ENCODE measurements around the gene AP2A1.
"Not testable (repeated sequence)": the region's sequence is repeated elsewhere in the genome, so short reads cannot be mapped to it uniquely, and the experiment has no call there.

Gene AP2A1

DNA sequence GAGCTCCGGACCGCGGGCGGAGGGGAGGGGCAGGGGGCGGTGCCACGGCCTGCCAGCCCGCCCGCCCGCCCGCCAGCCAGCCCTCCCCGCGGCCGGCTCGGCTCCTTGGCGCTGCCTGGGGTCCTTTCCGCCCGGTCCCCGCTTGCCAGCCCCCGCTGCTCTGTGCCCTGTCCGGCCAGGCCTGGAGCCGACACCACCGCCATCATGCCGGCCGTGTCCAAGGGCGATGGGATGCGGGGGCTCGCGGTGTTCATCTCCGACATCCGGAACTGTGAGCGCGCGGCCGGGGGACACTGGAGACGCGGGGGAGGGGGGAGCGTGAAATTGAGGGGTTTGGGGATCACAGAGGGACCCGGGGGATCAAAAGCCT lies at the start of gene AP2A1:
Gene AP2A1 (plus strand): TSS at position 72 of the 370 bp plus-strand sequence. CDS start 133 bp downstream, at position 205.
- DNase-seq, result no peak

DNA sequence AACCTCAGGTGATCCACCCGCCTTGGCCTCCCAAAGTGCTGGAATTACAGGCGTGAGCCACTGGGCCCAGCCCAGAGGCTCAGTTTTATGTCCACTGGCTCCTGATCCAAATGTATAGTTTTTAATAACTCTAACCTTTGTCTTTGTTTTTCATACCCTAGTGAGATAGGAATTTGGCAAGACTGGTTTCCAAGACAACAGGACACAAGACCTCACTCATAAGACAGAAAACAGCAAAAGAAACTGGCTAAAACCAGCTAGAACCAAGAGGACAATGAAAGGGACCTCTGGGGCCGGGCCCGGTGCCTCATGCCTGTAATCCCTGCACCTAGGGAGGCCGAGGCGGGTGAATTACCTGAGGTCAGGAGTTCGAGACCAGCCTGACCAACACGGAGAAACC lies 48.3 kb upstream of the AP2A1 start:
- no peak for DNase-seq

DNA sequence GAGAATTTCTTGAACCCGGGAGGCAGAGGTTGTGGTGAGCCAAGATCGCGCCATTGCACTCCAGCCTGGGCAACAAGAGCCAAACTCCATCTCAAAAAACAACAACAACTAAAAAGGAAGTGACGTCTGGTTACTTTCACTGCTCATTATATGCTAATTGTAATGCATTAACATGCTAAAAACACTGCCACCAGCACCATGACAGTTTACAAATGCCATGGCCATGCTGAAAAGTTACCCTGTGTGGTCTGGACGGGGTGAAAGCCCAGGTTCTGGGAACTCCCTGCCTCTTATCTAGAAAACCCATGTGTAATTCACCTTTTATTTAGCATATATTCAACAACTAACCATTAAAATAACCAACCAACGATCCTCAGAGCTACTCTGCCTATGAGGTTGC lies 47.8 kb upstream of the AP2A1 start:
- DNase-seq, result no peak

GRCh38 chr19:49719420-49719819 lies 47.4 kb upstream of the AP2A1 start:
- DNase-seq, result not testable (repeated sequence)

GRCh38 chr19:49727217-49728030 lies 39.4 kb upstream of the AP2A1 start:
- no peak for DNase-seq

DNA sequence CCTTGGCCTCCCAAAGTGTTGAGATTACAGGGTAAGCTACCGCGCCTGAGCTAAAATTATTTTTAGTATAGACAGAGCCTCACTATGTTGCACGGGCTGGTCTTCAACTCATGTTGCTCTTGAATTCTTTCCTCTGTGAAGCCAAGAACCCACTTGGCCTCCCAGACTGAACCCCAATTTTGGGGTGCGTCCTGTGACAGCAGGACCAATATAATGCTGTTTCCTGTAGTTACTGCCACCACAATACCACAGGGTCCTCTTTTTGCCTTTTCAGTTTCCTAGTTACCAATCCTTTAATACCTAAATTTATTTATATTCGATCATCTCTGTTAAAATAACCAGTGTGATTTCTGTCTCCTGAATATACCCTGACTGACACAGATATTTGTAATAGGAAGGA lies 36.6 kb upstream of the AP2A1 start:
- no peak for DNase-seq

DNA sequence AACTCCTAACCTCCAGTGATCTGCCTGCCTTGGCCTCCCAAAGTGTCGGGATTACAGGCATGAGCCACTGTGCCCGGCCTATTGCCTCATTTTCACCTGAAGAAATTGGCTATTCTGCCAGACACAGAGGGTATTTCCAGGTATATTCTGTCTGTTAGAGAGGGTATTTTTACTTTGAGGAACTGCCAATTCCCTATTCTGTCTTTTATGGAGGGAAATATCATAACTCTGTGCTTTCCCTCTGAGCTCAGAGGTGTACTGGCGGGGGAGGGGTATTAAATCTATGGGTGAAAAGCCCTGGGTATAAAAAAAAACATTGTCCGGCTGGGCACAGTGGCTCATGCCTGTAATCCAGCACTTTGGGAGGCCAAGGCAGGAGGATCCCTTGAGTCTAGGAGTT lies 28.5 kb upstream of the AP2A1 start:
- DNase-seq, result no peak

DNA sequence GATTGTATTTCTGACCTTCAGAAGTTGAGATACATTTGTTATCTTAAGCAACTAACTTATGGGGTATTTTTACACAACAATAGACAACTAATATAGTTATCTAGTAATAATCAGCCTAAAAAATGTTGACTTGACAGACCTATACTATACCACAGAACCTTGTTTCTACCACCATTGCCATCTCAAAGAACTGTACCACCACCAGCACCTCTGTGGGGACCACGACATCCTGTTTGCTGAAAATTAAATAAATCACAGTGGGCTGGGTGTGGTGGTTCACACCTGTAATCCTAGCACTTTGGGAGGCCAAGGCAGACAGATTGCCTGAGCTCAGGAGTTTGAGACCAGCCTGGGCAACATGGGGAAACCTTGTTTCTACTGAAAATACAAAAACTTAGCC lies 27.7 kb upstream of the AP2A1 start:
- DNase-seq, result no peak

DNA sequence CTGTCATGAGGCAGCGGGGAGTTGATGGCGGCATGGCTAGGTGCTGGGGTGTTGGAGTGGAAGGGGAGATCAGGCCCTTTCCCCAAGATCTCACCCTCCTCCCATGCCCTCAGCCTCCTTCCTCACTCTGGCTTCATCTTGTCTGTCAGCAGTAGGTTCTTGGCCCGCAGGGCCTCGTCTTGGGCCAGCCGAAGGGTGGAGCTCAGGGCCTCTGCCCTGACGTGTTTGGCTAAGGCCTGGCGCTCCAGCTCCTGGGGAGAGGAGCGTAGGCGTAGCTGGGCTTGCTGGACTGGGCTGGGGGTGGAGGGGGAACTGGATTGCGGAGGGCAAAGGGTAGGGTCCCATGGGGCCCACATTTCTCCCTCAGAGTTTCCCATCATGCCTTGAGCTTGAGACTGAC lies 26.9 kb upstream of the AP2A1 start:
- no peak for DNase-seq

- DNase-seq, result no peak
Observed at GRCh38 chr19:49741210-49741844, 25.5 kb upstream of the AP2A1 start.

GRCh38 chr19:49744946-49745381 lies 21.8 kb upstream of the AP2A1 start:
- no peak for DNase-seq

DNA sequence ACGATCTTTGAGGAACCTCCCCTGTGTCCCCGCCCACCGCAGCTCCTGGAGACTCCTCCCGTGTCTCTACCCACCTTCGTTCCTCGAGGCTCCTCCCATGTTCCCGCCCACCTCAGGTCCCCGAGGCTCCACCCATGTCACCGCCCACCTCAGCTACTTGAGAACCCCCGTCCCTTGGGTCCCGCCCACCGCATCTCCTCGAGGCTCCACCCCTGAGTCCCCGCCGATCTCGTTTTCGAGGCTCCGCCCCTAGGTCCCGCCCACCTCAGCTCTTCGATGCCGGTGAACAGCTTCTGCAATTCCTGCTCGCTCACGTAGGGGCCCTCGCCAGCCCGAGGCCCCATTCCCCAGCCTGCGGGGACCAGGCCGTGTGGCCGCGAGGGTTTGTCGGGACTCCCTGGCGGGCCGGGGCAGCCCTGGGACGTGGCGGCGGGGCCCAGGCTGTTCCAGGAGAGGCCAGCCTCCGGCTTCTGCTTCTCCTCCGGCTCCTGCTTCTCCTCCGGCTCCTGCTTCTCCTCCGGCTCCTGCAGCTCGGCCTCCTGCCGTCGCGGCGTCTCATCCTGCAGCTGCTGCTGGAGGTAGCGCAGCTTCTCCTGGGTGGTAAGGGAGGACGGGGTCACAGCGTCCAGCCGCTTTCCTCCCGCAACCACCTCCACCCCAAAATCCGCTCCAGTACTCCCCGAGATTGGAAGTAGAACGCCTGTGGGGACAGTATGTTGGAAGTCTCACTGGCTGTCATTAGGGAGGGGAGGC lies 20.4 kb upstream of the AP2A1 start:
- no peak for DNase-seq

GRCh38 chr19:49749055-49749716 lies 17.6 kb upstream of the AP2A1 start:
- DNase-seq, result no peak

GRCh38 chr19:49749771-49750170 lies 17.0 kb upstream of the AP2A1 start:
- DNase-seq, result no peak

DNA sequence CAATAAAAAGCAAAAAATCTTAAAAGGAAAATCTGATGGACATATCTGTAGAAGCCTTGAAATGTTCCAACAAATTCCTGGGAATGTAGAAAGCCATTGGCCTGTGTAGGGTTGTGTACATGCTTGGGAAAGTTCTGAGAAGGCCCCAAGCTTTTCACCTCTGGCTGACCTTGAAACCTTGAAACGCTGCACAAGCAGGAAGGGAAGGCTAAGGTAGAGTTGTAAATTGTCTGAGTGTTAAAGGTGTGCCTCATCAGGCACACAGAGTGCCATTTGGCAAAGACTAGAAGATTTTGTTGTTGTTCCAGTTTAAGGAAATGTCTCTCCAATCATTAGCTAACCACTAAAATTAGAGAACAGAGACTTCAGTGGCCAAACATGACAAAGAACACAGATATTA lies 14.1 kb upstream of the AP2A1 start:
- DNase-seq, result no peak

GRCh38 chr19:49755956-49756355 lies 10.8 kb upstream of the AP2A1 start:
- DNase-seq, result no peak

DNA sequence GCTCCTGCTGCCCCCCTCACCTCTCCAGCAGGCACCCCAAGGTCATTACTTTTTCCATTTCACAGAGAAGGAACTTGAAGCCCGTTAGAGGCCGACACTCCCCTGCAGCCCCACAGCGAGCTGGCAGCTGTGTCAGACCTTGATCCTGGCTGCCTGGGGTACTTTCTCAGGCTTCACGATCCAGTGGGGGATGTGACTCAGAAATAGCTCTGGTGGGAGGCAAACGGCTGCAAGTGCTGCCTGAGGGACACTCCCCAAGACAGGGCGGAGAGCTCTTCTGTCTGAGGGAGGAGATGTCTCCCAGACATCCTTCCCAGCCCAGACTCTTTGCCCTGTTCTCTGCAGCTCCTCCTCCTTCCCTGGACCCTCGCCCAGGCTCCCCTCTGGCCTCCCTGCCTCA lies 8.5 kb upstream of the AP2A1 start:
- DNase-seq, result no peak

- no peak for DNase-seq
Observed at GRCh38 chr19:49761249-49761624, 5.6 kb upstream of the AP2A1 start.

GRCh38 chr19:49761625-49762311 lies 5.0 kb upstream of the AP2A1 start:
- DNase-seq, result no peak

DNA sequence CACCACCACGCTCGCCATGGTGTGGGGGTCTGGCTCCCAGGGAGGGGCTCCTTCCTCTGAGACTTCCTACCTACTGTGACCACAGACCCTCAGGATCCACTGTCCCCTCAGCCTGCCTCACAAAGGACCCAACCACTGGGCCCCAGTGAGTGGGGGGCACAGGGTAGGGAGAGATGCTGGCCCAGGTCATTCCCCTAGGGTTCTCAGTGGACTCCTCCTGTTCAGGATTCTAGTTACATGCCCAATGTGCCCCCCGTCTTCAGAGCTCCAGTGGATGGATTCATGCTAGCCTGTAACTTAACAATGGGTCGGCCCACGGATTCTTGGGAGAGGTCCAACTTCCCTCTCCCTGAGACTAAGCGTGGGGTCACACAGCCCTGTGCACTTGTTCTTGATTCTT lies 3.6 kb upstream of the AP2A1 start, which contains the start of gene TSKS:
Gene TSKS (minus strand): TSS at position 77 of the 400 bp plus-strand sequence. CDS start 59 bp downstream, at position 18.
- no peak for DNase-seq

- DNase-seq, result no peak
Observed at GRCh38 chr19:49764341-49764740, 2.5 kb upstream of the AP2A1 start.
